Retinal pigment epithelial cell (primary cell): ENCODE results near the gene SRGN.

Source experiments
- DNase-seq: peaks from one replicate; pipeline ENCODE4 v3.0.0-alpha.2; 2010; ENCODE audit warnings: low read depth
- H3K4me3 ChIP-seq: 2 replicates; pipeline ENCODE4 v1.5.1; 2011; ENCODE audit warnings: mild to moderate bottlenecking, low read length, control low read depth, moderate library complexity
- TF ChIP-seq, protein P1 (sequence below): conservative IDR thresholded peaks from 2 replicates; pipeline ENCODE4 v1.5.1; 2011; ENCODE audit warnings: low read depth, low read length, control low read depth, inconsistent platforms

Gene SRGN

DNA sequence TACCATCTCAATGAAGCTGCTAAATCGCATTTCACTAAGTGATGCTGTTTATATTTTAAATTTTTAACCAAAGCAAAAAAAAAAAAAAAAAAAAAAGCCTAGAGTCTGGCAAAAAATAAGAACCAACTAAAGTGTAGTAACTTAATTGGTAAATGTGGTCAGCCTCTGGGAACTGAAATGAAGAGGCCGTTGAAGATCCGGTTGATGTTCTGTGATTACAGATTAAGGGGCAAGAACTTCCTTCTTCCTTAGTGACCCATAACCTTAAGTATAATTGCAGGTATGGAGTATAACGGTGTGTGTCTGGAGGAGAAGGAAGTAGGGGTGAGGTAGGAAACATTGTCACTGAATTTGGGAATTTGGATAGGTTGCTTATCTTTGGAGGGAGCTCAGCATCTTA is 7.7 kb upstream of the SRGN start:
- TF ChIP-seq, protein P1, sequence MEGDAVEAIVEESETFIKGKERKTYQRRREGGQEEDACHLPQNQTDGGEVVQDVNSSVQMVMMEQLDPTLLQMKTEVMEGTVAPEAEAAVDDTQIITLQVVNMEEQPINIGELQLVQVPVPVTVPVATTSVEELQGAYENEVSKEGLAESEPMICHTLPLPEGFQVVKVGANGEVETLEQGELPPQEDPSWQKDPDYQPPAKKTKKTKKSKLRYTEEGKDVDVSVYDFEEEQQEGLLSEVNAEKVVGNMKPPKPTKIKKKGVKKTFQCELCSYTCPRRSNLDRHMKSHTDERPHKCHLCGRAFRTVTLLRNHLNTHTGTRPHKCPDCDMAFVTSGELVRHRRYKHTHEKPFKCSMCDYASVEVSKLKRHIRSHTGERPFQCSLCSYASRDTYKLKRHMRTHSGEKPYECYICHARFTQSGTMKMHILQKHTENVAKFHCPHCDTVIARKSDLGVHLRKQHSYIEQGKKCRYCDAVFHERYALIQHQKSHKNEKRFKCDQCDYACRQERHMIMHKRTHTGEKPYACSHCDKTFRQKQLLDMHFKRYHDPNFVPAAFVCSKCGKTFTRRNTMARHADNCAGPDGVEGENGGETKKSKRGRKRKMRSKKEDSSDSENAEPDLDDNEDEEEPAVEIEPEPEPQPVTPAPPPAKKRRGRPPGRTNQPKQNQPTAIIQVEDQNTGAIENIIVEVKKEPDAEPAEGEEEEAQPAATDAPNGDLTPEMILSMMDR, result no peak
- no peak overlapping the region for H3K4me3 ChIP-seq
- no peak for DNase-seq

DNA sequence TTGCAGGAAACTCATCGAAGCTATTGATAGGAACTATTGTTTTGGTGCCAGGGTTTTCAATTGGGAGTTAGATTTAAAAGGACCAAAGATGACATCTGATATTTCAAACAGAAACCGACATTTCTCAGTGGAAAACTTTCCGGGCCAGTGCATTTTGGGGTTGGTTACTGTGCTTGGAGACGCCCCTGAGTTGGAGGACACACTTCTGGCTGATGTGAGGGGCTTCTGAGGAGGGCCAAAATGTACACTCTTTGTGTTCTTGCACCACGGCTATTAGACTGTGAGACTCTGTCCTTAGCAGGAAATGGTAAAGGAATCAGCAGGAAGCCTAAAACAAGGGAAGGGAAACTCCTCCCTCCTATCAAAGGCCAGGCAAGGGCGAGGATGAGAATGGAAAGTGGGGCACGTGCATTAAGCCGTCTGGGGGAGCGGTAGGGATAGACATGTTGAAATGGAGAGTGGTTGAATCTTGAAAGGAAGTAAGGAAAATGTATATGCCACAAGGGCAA is 1.8 kb upstream of the SRGN start:
- no peak for DNase-seq
- TF ChIP-seq, protein P1, result no peak
- H3K4me3 ChIP-seq, result no peak overlapping the region

- no peak for DNase-seq
- H3K4me3 ChIP-seq, result no peak overlapping the region
- TF ChIP-seq, protein P1, result no peak
Observed at GRCh38 chr10:69088471-69088769, 517 bp downstream of the SRGN start.

DNA sequence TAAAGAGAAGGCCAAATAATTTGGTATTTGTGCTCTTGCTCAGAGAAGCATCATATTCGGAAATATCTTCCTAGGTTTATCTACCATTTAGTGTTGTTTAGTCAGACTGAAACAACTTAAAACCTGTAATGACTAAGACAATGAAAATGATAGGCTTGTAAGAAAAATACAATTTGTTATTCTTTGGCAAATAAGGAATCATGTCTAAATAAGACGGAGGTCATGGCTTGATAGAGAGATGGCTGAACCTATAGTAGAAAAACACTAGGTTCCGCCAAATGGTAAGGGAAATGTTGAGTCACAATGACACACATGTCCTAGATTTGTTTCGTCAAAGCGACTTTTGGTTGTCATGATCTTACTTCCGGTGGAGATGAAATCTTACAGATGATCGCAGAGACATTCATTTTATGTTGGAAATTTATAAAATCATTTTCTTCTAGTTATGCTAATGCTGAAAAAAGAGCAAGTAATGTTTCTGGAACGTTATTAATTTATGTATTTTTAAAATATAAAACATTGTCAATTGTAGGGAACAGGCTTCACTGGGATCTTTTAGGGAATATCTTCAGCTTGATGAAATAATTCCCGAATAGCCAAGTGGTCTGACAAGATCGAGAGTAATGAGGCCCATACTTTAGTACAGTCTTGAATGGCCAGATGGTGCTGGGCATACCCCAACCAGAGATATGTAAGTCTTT is 1.0 kb downstream of the SRGN start:
- H3K4me3 ChIP-seq, result no peak overlapping the region
- TF ChIP-seq, protein P1, result no peak
- no peak for DNase-seq

- no peak for DNase-seq
- TF ChIP-seq, protein P1, result no peak
- no peak overlapping the region for H3K4me3 ChIP-seq
Observed at GRCh38 chr10:69089638-69090599, 2.0 kb downstream of the SRGN start.

DNA sequence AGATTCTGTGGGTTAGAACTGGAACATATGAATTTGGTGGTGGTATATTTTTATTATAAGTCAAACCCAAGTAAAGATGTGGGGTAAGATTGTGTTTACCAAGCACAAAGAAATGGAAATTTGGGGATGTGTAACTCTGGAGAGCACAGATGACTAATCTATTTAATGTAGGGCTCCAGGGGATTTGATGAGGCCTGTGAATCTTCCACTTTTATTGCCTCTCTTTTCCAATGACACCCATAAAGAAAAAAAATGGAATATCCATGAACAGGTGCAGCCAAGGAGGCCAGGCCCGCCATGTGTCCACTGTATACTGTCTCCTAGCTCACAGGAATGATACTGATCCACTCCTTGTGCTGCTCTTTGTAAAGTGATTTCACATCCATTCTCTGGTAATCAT is 2.8 kb downstream of the SRGN start:
- TF ChIP-seq, protein P1, result no peak
- H3K4me3 ChIP-seq, result no peak overlapping the region
- no peak for DNase-seq
